Regular cardiac myocyte (primary cell): ENCODE measurements around the gene EIF2B2. TPM values are rescaled to one million over a fixed set of nuclear protein-coding genes. Genes with fewer than 3 reads are reported as not detected.

Source experiments
- total RNA-seq: library from RNA; depleted of rRNA; stranded (reverse); fragments of >200 nt; gene quantifications from 2 replicates; pipeline ENCODE4 v1.2.3, GENCODE V29; 2014

The EIF2B2 gene
- 46.2 and 73.4 TPM in 2 replicates for total RNA-seq

GRCh38 chr14:75002392-75003249, at the start of gene EIF2B2:
EIF2B2 (plus strand) TSS chr14:75002921; CDS start chr14:75002991, 70 bp downstream.

GRCh38 chr14:74955229-74956026, 47.3 kb upstream of the EIF2B2 start, which contains the start of gene PGF:
PGF (minus strand) TSS chr14:74955597; CDS start chr14:74955242, 355 bp downstream.

GRCh38 chr14:75050852-75051555, 48.3 kb downstream of the EIF2B2 start, which contains the start of gene MLH3:
MLH3 (minus strand) TSS chr14:75051467; CDS start chr14:75049655, 1,812 bp downstream.

Other genes with a start within 250 kb of the EIF2B2 start
- 20.5 and 20.9 TPM in 2 replicates for gene YLPM1, start 239.6 kb upstream of the EIF2B2 start, total RNA-seq
- gene PROX2, start 126.8 kb upstream of the EIF2B2 start, total RNA-seq: not detected in 2 replicates
- 48.5 and 80.7 TPM in 2 replicates for gene DLST, start 121.0 kb upstream of the EIF2B2 start, total RNA-seq
- gene RPS6KL1, start 79.7 kb upstream of the EIF2B2 start, total RNA-seq: 0.56 and 0.96 TPM in 2 replicates
- gene PGF, start 47.3 kb upstream of the EIF2B2 start, total RNA-seq: 14.0 and 17.8 TPM in 2 replicates
- 25.9 and 39.2 TPM in 2 replicates for gene MLH3, start 48.5 kb downstream of the EIF2B2 start, total RNA-seq
- gene ACYP1, start 61.1 kb downstream of the EIF2B2 start, total RNA-seq: 6.8 and 11.9 TPM in 2 replicates
- 0.85 and 0.96 TPM in 2 replicates for gene ZC2HC1C, start 66.7 kb downstream of the EIF2B2 start, total RNA-seq
- 42.9 and 62.6 TPM in 2 replicates for gene NEK9, start 124.1 kb downstream of the EIF2B2 start, total RNA-seq
- 224 and 366 TPM in 2 replicates for gene TMED10, start 173.7 kb downstream of the EIF2B2 start, total RNA-seq